Measurements from ENCODE around the gene COMMD1. TPM values are rescaled to one million over a fixed set of nuclear protein-coding genes. Genes with fewer than 3 reads are reported as not detected.

The COMMD1 gene
- total RNA-seq, 1 donor from 2014 or later = 43.0 TPM

DNA sequence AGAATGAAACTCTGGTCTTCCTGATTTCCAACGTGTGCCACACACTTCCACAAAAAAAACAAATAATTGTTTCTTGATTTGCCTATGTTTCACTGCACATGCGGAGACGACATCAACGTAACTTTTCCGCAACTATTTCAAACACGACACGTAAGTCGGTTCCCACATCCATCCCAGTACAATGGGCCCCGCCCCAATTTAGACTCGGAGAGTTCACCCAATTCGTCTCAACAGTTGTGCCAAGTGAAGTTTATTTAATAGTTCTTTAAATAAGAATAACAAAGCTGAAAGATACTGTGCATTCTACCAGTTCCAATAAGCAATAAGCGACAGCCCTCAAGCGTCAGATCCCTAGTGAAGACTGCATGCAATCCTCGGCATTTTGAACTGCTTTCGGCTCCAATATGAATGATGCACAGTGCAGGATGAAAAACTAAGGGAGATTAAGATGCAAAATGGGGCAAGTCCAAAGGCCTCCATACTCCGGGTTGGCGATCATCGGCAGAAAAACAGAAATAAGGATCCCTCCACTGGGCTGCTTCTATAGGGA lies 17.7 kb upstream of the COMMD1 start:
- Histone ChIP-seq H3K36me3 (peaks cover 0 to 29% of the 10 kb centered on the region in 2 donors), H3K27ac (peak overlapping the region; percentile 97), H3K27me3 (no peaks in the 10 kb centered on the region), H3K9me3 (no peaks in the 10 kb centered on the region), H3K4me1 (peaks cover 20% of the 10 kb centered on the region), H3K4me3 (peak overlapping the region; percentile 79)
- intact Hi-C loops (cut with DNase I) = no loop called here
- no peak for DNase-seq (ENCODE audit: extremely low spot score in 2 of 2)
- TF ChIP-seq POLR2A (IDR thresholded peaks at IDR 0.05) = no peak
- no peak for TF ChIP-seq POLR2AphosphoS5 (IDR thresholded peaks at IDR 0.05; ENCODE audit: insufficient read depth in 1 of 2, low read depth in 1 of 2)
- TF ChIP-seq, protein P1, sequence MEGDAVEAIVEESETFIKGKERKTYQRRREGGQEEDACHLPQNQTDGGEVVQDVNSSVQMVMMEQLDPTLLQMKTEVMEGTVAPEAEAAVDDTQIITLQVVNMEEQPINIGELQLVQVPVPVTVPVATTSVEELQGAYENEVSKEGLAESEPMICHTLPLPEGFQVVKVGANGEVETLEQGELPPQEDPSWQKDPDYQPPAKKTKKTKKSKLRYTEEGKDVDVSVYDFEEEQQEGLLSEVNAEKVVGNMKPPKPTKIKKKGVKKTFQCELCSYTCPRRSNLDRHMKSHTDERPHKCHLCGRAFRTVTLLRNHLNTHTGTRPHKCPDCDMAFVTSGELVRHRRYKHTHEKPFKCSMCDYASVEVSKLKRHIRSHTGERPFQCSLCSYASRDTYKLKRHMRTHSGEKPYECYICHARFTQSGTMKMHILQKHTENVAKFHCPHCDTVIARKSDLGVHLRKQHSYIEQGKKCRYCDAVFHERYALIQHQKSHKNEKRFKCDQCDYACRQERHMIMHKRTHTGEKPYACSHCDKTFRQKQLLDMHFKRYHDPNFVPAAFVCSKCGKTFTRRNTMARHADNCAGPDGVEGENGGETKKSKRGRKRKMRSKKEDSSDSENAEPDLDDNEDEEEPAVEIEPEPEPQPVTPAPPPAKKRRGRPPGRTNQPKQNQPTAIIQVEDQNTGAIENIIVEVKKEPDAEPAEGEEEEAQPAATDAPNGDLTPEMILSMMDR (IDR thresholded peaks at IDR 0.05) = no peak

DNA sequence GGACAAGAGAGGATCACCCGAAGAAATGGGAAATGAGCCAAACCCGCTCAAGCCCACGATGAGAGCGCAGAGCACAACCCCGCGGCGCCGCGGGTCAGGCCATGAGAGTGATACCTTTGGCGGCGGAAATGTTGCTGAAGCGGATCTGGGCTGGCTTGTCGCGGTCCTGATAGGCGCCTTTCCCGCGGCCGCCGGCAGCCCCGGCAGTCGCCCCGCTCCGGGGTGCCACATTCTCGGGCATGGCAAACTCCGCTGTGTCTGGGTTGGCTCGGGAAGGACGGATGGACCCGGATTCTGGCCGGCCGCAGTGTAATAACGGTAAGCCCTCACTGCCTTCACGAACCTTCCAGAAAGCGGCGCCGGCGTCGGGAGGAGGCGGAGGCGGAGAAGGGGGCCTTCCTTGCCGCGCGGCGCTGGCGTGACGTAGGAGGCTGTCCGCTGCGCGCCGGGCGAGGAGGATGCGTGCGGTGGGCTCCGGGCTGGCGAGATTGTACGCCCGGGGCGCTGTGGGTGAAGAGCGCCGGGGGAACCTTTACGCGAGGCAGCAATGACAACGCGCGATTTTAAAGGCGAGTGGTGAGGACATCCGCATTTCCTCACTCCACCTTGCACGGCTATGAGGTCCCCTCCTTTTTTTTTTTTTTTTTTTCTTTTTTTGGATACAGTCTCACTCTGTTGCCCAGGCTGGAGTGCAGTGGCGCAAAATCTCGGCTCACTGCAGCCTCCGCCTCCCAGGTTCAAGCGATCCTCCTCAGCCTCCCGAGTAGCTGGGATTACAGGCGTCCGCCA lies 17.0 kb upstream of the COMMD1 start, which contains the start of gene CCT4:
Gene CCT4, minus strand, starts transcription at position 390 of the 789 bp plus-strand sequence. Its CDS starts 149 bp downstream, at position 241.
- DNase-seq (ENCODE audit: extremely low spot score in 2 of 2) = no peak
- TF ChIP-seq, protein P1 (IDR thresholded peaks at IDR 0.05) = peak in 1 of 3 experiments; percentile 15
- peak; percentile 98 to 99 for TF ChIP-seq POLR2AphosphoS5 (IDR thresholded peaks at IDR 0.05; ENCODE audit: insufficient read depth in 1 of 2, low read depth in 1 of 2)
- TF ChIP-seq POLR2A (IDR thresholded peaks at IDR 0.05) = peak; percentile 67 to 80
- H3K27me3 ChIP-seq = no peaks in the 10 kb centered on the region
- peaks cover 0 to 22% of the 10 kb centered on the region in 2 donors for H3K36me3 ChIP-seq
- intact Hi-C loops (cut with DNase I) = no loop called here
- H3K9me3 ChIP-seq = no peaks in the 10 kb centered on the region
- peak within 1 kb of the TSS; percentile 79 for H3K4me3 ChIP-seq
- peaks cover 20% of the 10 kb centered on the region for H3K4me1 ChIP-seq
- H3K27ac ChIP-seq = peak within 1 kb of the TSS; percentile 97

DNA sequence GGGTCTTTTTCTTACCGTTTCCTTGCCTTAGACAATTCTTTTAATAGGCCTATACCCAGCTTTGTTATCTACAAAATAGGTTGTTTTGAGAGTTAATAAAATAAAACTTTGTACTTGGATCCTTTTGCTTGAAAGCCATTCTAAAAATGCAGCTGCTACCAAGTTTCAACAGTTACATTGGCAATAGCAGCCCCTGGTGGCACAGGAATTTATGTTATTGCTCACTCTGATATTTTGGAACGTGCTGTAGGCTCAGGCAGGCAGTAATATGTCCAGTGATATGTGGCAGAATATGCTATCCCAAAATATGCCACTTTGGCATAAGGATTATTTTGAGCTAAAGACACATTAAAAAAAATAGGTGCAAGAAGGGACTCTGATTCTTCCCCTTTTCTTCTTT lies 6.7 kb upstream of the COMMD1 start:
- no peaks in the 10 kb centered on the region for H3K9me3 ChIP-seq
- intact Hi-C loops (cut with DNase I) = no loop called here
- H3K4me3 ChIP-seq = no peak overlapping the region
- TF ChIP-seq, protein P1 (IDR thresholded peaks at IDR 0.05) = no peak
- TF ChIP-seq POLR2AphosphoS5 (IDR thresholded peaks at IDR 0.05; ENCODE audit: insufficient read depth in 1 of 2, low read depth in 1 of 2) (no peak), POLR2A (IDR thresholded peaks at IDR 0.05) (no peak)
- DNase-seq (ENCODE audit: extremely low spot score in 2 of 2) = no peak
- H3K36me3 ChIP-seq = no peaks in the 10 kb centered on the region
- no peaks in the 10 kb centered on the region for H3K4me1 ChIP-seq
- H3K27me3 ChIP-seq = no peaks in the 10 kb centered on the region
- H3K27ac ChIP-seq = no peak overlapping the region

DNA sequence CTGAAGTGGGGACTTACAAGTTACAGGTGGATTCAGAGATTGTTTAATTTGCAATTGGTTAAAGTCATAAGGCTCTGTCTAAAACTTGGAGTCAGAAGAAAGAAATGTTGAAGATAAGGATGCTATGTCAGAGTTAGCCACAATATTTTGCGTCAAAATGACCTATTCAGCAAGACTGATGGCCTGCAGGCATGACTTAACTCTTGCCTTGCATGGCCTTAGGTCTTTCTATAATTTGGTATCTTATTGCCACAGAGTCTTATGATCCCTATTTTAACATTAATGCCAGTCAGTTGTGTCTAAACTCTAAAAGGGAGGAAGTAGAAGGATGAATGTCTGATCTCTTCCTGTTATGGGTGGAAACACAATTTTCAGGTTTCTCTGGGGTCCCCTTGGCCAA lies 5.2 kb upstream of the COMMD1 start:
- peaks cover 5% of the 10 kb centered on the region for H3K4me1 ChIP-seq
- no peak overlapping the region for H3K4me3 ChIP-seq
- H3K9me3 ChIP-seq = no peaks in the 10 kb centered on the region
- TF ChIP-seq, protein P1 (IDR thresholded peaks at IDR 0.05) = no peak
- no peak for TF ChIP-seq POLR2A (IDR thresholded peaks at IDR 0.05)
- no peak for TF ChIP-seq POLR2AphosphoS5 (IDR thresholded peaks at IDR 0.05; ENCODE audit: insufficient read depth in 1 of 2, low read depth in 1 of 2)
- H3K36me3 ChIP-seq = no peaks in the 10 kb centered on the region
- no peak for DNase-seq (ENCODE audit: extremely low spot score in 2 of 2)
- intact Hi-C loops (cut with DNase I) = no loop called here
- no peaks in the 10 kb centered on the region for H3K27me3 ChIP-seq
- H3K27ac ChIP-seq = no peak overlapping the region

DNA sequence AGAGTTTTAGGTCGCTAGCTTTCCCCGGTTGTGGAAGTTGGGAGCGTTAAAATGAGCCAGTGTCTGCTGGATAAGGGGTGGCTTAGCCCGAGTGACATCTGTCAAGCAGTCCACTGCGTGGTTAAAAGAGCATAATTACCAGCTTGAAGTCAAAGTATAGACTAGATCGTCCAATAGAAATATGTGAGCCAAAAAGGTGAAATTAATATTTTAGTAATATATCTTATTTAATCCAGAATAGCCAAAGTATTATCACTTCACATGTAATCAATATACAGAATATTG lies 654 bp downstream of the COMMD1 start:
- H3K4me3 ChIP-seq = peak overlapping the region; percentile 82 to 85
- no peaks in the 10 kb centered on the region for H3K9me3 ChIP-seq
- H3K4me1 ChIP-seq = peaks cover 19% of the 10 kb centered on the region
- no peaks in the 10 kb centered on the region for H3K36me3 ChIP-seq
- DNase-seq (ENCODE audit: extremely low spot score in 2 of 2) = no peak
- H3K27ac ChIP-seq = peak overlapping the region; percentile 71
- TF ChIP-seq POLR2A (IDR thresholded peaks at IDR 0.05) = no peak
- TF ChIP-seq, protein P1 (IDR thresholded peaks at IDR 0.05) = no peak
- TF ChIP-seq POLR2AphosphoS5 (IDR thresholded peaks at IDR 0.05; ENCODE audit: insufficient read depth in 1 of 2, low read depth in 1 of 2) = no peak
- no peaks in the 10 kb centered on the region for H3K27me3 ChIP-seq
- intact Hi-C loops (cut with DNase I) = no loop called here

All from vagina (tissue), 2 donors.